ENCODE results near the gene PPP2R2C.

DNA sequence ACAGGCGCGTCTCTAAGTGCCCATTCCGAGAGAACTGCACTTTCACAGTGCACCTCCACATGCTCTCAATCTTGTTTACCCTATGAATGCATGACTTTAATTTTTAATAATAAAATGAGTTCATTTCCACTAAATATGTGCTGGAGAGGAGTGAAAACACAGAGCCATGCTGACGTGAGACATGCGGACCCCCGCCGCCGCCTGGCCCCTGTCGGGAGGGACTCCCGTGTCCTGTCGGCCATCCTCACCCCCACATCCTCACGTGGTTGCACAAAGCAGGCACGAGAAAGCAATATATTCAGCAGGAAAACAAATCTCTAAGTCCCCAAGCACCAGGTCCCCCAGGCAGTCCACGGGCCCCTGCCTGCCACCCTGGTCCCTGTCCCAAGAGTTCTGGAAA is 23.1 kb downstream of the PPP2R2C start:
- no peak for TF ChIP-seq KDM1A (IDR thresholded peaks at IDR 0.05)
- TF ChIP-seq EZH2 (IDR thresholded peaks at IDR 0.05; ENCODE audit: borderline replicate concordance, low read depth, low read length): no peak
